ENCODE measurements around the gene CLDN6. TPM values are rescaled to one million over a fixed set of nuclear protein-coding genes. Genes with fewer than 3 reads are reported as not detected.

CLDN6 gene
- total RNA-seq, 1 experiment from 2014 or later, result 0.21 TPM

DNA sequence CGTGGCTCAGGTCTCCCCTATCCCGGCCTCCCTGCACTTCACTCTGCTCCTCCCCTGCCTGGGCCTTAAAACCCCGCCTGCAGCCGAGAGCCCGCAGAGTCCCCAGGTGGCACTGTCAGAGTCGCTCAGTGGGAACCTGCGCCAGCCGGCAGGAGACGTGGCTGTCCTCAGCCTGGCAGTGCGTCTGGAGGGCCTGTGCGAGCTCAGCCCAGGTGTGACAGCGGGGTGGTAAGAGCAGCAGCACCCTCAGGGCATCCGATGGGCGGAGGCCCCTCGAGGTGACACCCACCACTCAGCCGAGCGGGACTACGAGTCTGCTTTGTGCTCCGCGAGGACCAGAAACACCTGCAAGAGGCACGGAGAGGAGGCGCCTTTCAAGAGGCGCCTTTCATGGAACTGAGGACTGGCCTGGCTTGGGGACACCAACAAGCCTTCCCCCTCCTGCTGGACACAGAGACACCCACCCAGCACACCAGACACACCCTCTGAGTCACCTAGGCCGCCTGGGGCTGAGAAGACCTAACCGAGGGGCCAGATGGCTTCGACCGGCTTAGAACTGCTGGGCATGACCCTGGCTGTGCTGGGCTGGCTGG is 5.1 kb downstream of the CLDN6 start, which contains the start of gene CLDN9:
Gene CLDN9, plus strand, starts transcription at position 96 of the 593 bp plus-strand sequence. Its CDS starts 440 bp downstream, at position 536.
- H3K4me1 ChIP-seq (ENCODE audit: insufficient read depth, low read length, poor library complexity, severe bottlenecking), result peaks cover 4% of the 10 kb centered on the region
- no peak for DNase-seq (ENCODE audit: low spot score)
- H3K27me3 ChIP-seq (replicated peaks; ENCODE audit: insufficient read depth, low read depth, low read length, poor library complexity), result peaks cover 56% of the 10 kb centered on the region
- H3K4me3 ChIP-seq (ENCODE audit: low read depth, low read length, poor library complexity, severe bottlenecking), result no peak within 1 kb of the TSS
- no TSS peak for BruUV-seq (replicated peaks)
- TF ChIP-seq, protein P1, sequence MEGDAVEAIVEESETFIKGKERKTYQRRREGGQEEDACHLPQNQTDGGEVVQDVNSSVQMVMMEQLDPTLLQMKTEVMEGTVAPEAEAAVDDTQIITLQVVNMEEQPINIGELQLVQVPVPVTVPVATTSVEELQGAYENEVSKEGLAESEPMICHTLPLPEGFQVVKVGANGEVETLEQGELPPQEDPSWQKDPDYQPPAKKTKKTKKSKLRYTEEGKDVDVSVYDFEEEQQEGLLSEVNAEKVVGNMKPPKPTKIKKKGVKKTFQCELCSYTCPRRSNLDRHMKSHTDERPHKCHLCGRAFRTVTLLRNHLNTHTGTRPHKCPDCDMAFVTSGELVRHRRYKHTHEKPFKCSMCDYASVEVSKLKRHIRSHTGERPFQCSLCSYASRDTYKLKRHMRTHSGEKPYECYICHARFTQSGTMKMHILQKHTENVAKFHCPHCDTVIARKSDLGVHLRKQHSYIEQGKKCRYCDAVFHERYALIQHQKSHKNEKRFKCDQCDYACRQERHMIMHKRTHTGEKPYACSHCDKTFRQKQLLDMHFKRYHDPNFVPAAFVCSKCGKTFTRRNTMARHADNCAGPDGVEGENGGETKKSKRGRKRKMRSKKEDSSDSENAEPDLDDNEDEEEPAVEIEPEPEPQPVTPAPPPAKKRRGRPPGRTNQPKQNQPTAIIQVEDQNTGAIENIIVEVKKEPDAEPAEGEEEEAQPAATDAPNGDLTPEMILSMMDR (conservative IDR thresholded peaks at IDR 0.05; ENCODE audit: low read depth, low read length), result no peak
- TF ChIP-seq EZH2 (IDR thresholded peaks at IDR 0.05; ENCODE audit: borderline replicate concordance, low read depth, low read length, poor library complexity, severe bottlenecking), result no peak
- H3K9me3 ChIP-seq (ENCODE audit: low read depth, low read length, poor library complexity, severe bottlenecking), result no peaks in the 10 kb centered on the region
- POLR2A ChIA-PET (ENCODE audit: low non-redundant PET), result no interaction called here
- no peaks in the 10 kb centered on the region for H3K36me3 ChIP-seq (ENCODE audit: insufficient read depth, low read length, poor library complexity, severe bottlenecking)
- CTCF ChIA-PET, result no interaction called here
- intact Hi-C loops (cut with micrococcal nuclease; ENCODE audit: unreplicated experiment), result no loop called here
- no peak within 1 kb of the TSS for H3K27ac ChIP-seq (ENCODE audit: low read depth, low read length, poor library complexity, severe bottlenecking)

DNA sequence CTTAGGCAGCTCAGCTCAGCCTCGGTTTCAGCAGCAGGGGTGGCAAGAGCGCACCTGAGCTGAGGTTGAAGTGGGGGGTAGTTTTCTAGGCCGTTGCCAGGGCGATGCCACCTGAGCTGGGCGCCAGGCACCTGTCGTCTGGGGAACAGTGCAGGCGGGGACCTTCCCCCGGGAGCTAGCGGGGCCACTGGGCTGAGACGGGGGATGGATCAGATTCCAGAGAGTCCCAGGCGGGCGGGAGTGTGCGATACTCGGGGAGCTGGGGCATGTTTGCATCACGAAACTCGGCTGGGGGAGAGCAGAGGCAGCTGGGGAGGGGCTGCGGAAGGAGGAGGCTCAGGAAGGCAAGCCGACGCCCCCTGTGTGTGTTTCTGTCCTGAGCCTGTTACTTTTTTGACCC is 5.7 kb downstream of the CLDN6 start:
- H3K27ac ChIP-seq (ENCODE audit: low read depth, low read length, poor library complexity, severe bottlenecking), result no peak overlapping the region
- peaks cover 63% of the 10 kb centered on the region for H3K27me3 ChIP-seq (replicated peaks; ENCODE audit: insufficient read depth, low read depth, low read length, poor library complexity)
- ChIA-PET POLR2A (ENCODE audit: low non-redundant PET) (interaction anchor here (0.6 kb wide), 1 partner anchor 8 kb away, joined by 8 read pairs; the partner anchor contains the start of gene TNFRSF12A), CTCF (no interaction called here)
- no peak for DNase-seq (ENCODE audit: low spot score)
- intact Hi-C loops (cut with micrococcal nuclease; ENCODE audit: unreplicated experiment), result no loop called here
- no peak for TF ChIP-seq EZH2 (IDR thresholded peaks at IDR 0.05; ENCODE audit: borderline replicate concordance, low read depth, low read length, poor library complexity, severe bottlenecking)
- TF ChIP-seq, protein P1 (conservative IDR thresholded peaks at IDR 0.05; ENCODE audit: low read depth, low read length), result no peak
- no peaks in the 10 kb centered on the region for H3K9me3 ChIP-seq (ENCODE audit: low read depth, low read length, poor library complexity, severe bottlenecking)
- H3K36me3 ChIP-seq (ENCODE audit: insufficient read depth, low read length, poor library complexity, severe bottlenecking), result no peaks in the 10 kb centered on the region
- H3K4me1 ChIP-seq (ENCODE audit: insufficient read depth, low read length, poor library complexity, severe bottlenecking), result peaks cover 4% of the 10 kb centered on the region
- no peak overlapping the region for H3K4me3 ChIP-seq (ENCODE audit: low read depth, low read length, poor library complexity, severe bottlenecking)
- no TSS peak for BruUV-seq (replicated peaks)

DNA sequence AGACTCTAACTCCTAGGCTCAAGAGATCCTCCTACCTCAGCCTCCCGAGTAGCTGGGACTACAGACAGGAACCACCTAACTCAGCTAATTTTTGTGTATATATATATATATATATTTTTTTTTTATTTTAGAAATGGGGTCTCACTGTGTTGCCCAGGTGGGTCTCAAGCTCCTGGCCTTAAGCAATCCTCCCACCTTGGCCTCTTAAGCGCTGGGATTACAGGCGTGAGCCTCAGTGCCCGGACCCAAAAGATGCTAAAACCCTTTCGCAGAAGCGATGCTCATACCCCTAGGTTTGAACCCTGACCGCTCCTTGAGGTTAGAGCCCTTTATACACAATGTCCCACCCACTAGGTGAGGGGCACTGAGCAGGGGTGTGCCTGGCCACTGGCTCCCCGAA is 7.5 kb downstream of the CLDN6 start:
- ChIA-PET CTCF (interaction anchor here (0.6 to 1.0 kb wide), 2 partner anchors 18 to 21 kb away, joined by 3 to 4 read pairs; no protein-coding TSS in a partner anchor), POLR2A (ENCODE audit: low non-redundant PET) (no interaction called here)
- Histone ChIP-seq H3K9me3 (ENCODE audit: low read depth, low read length, poor library complexity, severe bottlenecking) (no peaks in the 10 kb centered on the region), H3K4me1 (ENCODE audit: insufficient read depth, low read length, poor library complexity, severe bottlenecking) (peaks cover 4% of the 10 kb centered on the region), H3K27ac (ENCODE audit: low read depth, low read length, poor library complexity, severe bottlenecking) (no peak overlapping the region), H3K36me3 (ENCODE audit: insufficient read depth, low read length, poor library complexity, severe bottlenecking) (no peaks in the 10 kb centered on the region), H3K27me3 (replicated peaks; ENCODE audit: insufficient read depth, low read depth, low read length, poor library complexity) (peaks cover 80% of the 10 kb centered on the region), H3K4me3 (ENCODE audit: low read depth, low read length, poor library complexity, severe bottlenecking) (no peak overlapping the region)
- BruUV-seq (replicated peaks), result no TSS peak
- intact Hi-C loops (cut with micrococcal nuclease; ENCODE audit: unreplicated experiment), result no loop called here
- DNase-seq (ENCODE audit: low spot score), result no peak
- TF ChIP-seq, protein P1 (conservative IDR thresholded peaks at IDR 0.05; ENCODE audit: low read depth, low read length), result no peak
- no peak for TF ChIP-seq EZH2 (IDR thresholded peaks at IDR 0.05; ENCODE audit: borderline replicate concordance, low read depth, low read length, poor library complexity, severe bottlenecking)
